Chondrocyte (in vitro differentiated cells): Measurements from ENCODE around the gene SLIT3. TPM values are rescaled to one million over a fixed set of nuclear protein-coding genes. Genes with fewer than 3 reads are reported as not detected.

Experiments
- DNase-seq: peaks from one replicate; pipeline ENCODE4 v3.0.0; 2021; ENCODE audit warnings: mixed read lengths, low spot score
- H3K27ac Mint-ChIP-seq: one replicate; pipeline ENCODE4 v1.8.0; 2021; ENCODE audit warnings: mild to moderate bottlenecking, moderate library complexity, mixed read lengths; ENCODE audit not compliant: unreplicated experiment
- H3K27me3 Mint-ChIP-seq: 2 replicates; pipeline ENCODE4 v1.8.0; 2021; ENCODE audit warnings: low read depth, mixed read lengths
- H3K36me3 Mint-ChIP-seq: 2 replicates; pipeline ENCODE4 v1.8.0; 2021; ENCODE audit warnings: low read depth, mixed read lengths
- H3K4me1 Mint-ChIP-seq: 2 replicates; pipeline ENCODE4 v1.8.0; 2021; ENCODE audit warnings: low read depth, mild to moderate bottlenecking, mixed read lengths
- H3K4me3 Mint-ChIP-seq: one replicate; pipeline ENCODE4 v1.8.0; 2021; ENCODE audit warnings: mild to moderate bottlenecking, moderate library complexity, mixed read lengths; ENCODE audit not compliant: unreplicated experiment
- H3K9me3 Mint-ChIP-seq: 2 replicates; pipeline ENCODE4 v1.8.0; 2021; ENCODE audit warnings: low read depth, mixed read lengths
- total RNA-seq: library from RNA; stranded (reverse); gene quantifications from 3 replicates; pipeline ENCODE4 v1.2.1, GENCODE V29; 2021
- TF ChIP-seq, protein P1 (sequence below): fragments of 200-600 bp; sonication (generic); IDR thresholded peaks from 2 replicates; pipeline ENCODE4 v1.5.0; 2021; ENCODE audit warnings: antibody characterized with exemption, mild to moderate bottlenecking, moderate library complexity

Gene SLIT3
- total RNA-seq, 1 donor from 2014 or later: 116 TPM

DNA sequence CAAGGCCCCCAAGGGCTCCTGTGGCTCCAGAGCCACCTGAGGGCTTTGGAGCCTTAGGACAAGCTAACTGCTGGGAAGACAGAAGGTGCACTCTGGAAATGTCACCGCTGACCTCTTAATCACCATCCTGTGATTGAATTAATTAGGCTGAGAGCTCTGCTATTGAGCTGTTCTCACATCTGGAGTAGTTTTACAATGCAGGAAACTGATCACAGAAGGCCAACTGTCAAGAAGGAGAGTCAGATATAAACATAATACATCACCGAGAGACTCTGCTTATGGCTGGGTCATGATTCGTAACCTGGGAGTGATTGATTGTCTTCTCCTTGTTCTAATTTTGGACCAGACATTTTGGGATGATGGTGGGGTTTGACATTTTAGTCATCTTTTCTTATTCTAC, 226.1 kb downstream of the SLIT3 start:
- Mint-ChIP-seq H3K36me3 (peaks cover 5% of the 10 kb centered on the region), H3K27me3 (no peaks in the 10 kb centered on the region), H3K4me1 (peaks cover 7% of the 10 kb centered on the region), H3K4me3 (no peak overlapping the region), H3K27ac (no peak overlapping the region), H3K9me3 (no peaks in the 10 kb centered on the region)
- no peak for DNase-seq
- TF ChIP-seq, protein P1, sequence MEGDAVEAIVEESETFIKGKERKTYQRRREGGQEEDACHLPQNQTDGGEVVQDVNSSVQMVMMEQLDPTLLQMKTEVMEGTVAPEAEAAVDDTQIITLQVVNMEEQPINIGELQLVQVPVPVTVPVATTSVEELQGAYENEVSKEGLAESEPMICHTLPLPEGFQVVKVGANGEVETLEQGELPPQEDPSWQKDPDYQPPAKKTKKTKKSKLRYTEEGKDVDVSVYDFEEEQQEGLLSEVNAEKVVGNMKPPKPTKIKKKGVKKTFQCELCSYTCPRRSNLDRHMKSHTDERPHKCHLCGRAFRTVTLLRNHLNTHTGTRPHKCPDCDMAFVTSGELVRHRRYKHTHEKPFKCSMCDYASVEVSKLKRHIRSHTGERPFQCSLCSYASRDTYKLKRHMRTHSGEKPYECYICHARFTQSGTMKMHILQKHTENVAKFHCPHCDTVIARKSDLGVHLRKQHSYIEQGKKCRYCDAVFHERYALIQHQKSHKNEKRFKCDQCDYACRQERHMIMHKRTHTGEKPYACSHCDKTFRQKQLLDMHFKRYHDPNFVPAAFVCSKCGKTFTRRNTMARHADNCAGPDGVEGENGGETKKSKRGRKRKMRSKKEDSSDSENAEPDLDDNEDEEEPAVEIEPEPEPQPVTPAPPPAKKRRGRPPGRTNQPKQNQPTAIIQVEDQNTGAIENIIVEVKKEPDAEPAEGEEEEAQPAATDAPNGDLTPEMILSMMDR: no peak

DNA sequence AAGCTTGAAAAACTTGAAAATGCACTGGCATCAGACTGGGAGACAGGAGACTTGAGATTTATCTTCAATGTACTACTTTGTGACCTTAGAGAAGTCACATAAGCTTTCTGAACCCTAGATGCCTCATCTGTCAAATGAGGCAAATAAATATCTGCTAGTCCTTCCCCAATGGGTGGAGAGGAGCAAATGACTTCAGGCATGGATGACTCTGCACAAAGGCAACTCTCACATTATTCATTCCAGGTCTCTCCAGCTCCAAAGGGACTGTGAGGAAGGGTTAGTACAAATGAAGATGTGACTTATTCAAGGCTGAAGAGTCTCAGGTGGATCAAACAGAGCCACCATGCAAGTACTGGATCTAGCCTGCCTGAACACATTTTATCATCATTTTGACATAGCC, 228.7 kb downstream of the SLIT3 start:
- H3K4me3 Mint-ChIP-seq: no peak overlapping the region
- peaks cover 5% of the 10 kb centered on the region for H3K36me3 Mint-ChIP-seq
- peaks cover 26% of the 10 kb centered on the region for H3K4me1 Mint-ChIP-seq
- DNase-seq: no peak
- TF ChIP-seq, protein P1: no peak
- no peak overlapping the region for H3K27ac Mint-ChIP-seq
- no peaks in the 10 kb centered on the region for H3K9me3 Mint-ChIP-seq
- H3K27me3 Mint-ChIP-seq: no peaks in the 10 kb centered on the region

DNA sequence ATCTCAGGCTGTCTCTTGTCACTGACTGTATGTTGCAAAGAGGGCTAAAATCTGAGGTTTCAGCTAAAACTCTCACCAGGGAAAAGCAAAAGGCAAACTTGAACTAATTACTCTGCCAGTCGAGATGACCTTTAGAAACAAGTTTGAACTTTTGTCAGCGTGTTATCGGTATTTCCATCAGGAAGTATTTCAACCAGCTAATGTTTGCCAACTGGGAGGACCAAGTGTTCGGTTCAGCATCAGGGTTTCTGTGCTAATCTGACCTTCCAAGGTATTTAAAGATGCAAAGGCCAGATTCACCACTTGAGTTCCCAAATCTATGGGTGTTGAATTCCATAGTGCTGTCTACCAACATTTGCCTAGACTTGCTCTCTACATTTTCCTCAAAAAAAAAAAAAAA, 230.5 kb downstream of the SLIT3 start:
- H3K27ac Mint-ChIP-seq: no peak overlapping the region
- H3K9me3 Mint-ChIP-seq: no peaks in the 10 kb centered on the region
- no peak overlapping the region for H3K4me3 Mint-ChIP-seq
- H3K36me3 Mint-ChIP-seq: peaks cover 5% of the 10 kb centered on the region
- H3K4me1 Mint-ChIP-seq: peaks cover 41% of the 10 kb centered on the region
- DNase-seq: no peak
- H3K27me3 Mint-ChIP-seq: no peaks in the 10 kb centered on the region
- TF ChIP-seq, protein P1: no peak

DNA sequence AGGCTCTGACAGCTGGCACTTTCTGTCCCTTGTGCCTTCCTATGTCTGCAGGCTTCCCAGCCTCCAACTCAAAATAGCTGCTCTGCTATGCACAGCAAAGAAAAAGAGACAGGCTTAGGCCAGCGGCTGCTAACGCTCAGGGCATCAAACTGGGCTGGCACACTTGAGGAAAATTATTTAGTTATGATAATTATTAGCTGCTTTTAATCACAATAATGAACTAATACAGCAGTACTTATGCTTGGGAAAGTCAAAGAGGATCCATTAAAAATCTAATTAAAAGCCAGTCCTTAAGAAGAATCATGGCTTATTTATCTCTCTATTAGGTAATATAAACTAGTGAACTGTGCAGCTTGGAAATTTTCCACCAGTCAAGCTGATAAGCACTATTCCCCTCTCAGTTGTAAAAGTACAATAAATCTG, 233.2 kb downstream of the SLIT3 start:
- H3K4me1 Mint-ChIP-seq: peaks cover 68% of the 10 kb centered on the region
- H3K36me3 Mint-ChIP-seq: peaks cover 3% of the 10 kb centered on the region
- H3K4me3 Mint-ChIP-seq: no peak overlapping the region
- no peaks in the 10 kb centered on the region for H3K27me3 Mint-ChIP-seq
- H3K9me3 Mint-ChIP-seq: no peaks in the 10 kb centered on the region
- TF ChIP-seq, protein P1: no peak
- DNase-seq: no peak
- H3K27ac Mint-ChIP-seq: peak overlapping the region; percentile 62

DNA sequence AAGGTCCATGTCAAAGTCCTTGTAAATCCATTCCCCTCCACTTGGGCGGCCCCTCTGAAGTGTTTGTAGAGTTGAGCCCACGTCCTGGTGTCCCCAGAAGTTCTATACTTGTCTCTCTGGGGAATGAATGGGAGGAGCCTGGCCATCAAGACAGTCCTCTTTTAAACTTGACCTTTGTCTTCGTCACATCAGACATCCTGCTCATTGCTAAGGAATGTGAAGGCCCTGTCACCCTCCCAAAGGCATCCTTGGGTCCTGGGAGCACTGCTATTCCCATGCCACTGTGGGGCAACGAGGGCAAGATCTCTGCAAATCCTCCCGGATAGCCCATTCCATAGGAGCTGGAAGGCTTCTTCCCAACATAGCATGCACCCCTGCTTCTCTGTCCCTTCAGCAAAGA, 235.5 kb downstream of the SLIT3 start:
- Mint-ChIP-seq H3K27ac (peak overlapping the region; percentile 91), H3K27me3 (no peaks in the 10 kb centered on the region), H3K4me3 (no peak overlapping the region), H3K4me1 (peaks cover 74% of the 10 kb centered on the region), H3K36me3 (no peaks in the 10 kb centered on the region), H3K9me3 (no peaks in the 10 kb centered on the region)
- TF ChIP-seq, protein P1: no peak
- DNase-seq: no peak
